Body of pancreas (tissue), 4 donors: ENCODE results near the gene ARHGAP15.

Experiments used
- CTCF ChIP-seq, 7 experiments: fragments of 450-650 bp in 4 of 7; fragments of 200-600 bp in 3 of 7; sonication (generic) in 3 of 7; IDR thresholded peaks; one replicate each; pipeline ENCODE4 v1.5.1; 2016 to 2019; ENCODE audit warnings: antibody characterized with exemption in 7 of 7
- POLR2A ChIP-seq, 3 donors: fragments of 450-650 bp; IDR thresholded peaks; one replicate each; pipeline ENCODE4 v1.6.1; 2016; ENCODE audit warnings: antibody characterized with exemption in 3 of 3, mild to moderate bottlenecking in 2 of 3

GRCh38 chr2:143195511-143195910, 66.3 kb downstream of the ARHGAP15 start:
- no peak for TF ChIP-seq CTCF (IDR thresholded peaks at IDR 0.05)
- TF ChIP-seq POLR2A (IDR thresholded peaks at IDR 0.05) = no peak
